HL-60/S4 treated with phorbol 12-myristate 13-acetate at 8.2 ng/mL for 4 days and 3 days (cell line): ENCODE measurements around the gene SMARCC2.
"Not testable (repeated sequence)": the region's sequence is repeated elsewhere in the genome, so short reads cannot be mapped to it uniquely, and the experiment has no call there.

Experiments used
- in situ Hi-C: fragments of 300-500 bp; cut with MboI; formaldehyde crosslinking; loops from 2 replicates; pipeline ENCODE4 v1.15.0; 2022; ENCODE audit warnings: low sequenced_read_pairs

SMARCC2 gene

GRCh38 chr12:56126732-56127239 lies 62.5 kb downstream of the SMARCC2 start:
- in situ Hi-C loops: no loop called here

- in situ Hi-C loops: no loop called here
Measured at GRCh38 chr12:56124133-56124532, 65.2 kb downstream of the SMARCC2 start.

DNA sequence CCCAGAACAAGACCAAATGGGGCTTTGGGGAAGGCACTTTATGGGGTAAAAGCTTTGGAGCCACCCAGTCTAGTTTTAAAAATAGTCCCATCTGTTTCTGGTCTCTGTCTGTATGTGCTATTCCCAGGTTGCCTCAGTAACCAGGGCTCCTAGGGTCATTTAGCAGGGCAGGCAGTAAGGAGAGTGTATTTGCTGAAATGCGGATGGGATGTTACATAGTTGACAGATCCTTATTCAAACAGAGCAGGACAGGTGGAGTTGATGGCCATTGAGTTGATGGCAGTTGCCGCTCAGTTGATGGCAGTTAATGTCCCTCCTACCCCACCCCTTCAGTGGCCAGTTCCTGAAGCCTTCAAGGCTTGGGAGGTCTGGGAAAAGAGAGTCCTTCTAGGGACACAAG lies 66.6 kb downstream of the SMARCC2 start:
- in situ Hi-C loops: no loop called here

DNA sequence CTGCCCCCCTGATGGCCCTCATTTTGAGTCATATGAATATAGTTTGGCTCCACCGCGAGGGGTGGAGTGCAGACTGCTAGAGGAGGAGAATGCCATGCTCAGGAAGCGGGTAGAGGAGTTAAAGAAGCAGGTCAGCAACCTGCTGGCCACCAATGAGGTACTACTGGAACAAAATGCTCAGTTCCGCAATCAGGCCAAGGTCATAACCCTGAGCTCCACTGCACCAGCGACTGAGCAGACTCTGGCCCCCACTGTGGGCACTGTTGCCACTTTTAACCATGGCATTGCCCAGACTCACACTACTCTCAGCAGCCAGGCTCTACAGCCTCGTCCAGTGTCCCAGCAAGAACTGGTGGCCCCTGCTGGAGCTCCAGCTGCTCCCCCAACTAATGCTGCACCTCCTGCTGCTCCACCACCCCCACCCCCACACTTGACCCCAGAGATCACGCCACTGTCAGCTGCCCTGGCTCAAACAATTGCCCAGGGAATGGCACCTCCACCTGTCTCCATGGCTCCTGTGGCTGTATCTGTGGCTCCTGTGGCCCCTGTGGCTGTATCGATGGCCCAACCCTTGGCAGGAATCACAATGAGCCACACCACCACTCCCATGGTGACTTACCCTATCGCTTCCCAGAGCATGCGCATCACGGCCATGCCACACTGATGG lies 67.9 kb downstream of the SMARCC2 start:
- in situ Hi-C loops: no loop called here

DNA sequence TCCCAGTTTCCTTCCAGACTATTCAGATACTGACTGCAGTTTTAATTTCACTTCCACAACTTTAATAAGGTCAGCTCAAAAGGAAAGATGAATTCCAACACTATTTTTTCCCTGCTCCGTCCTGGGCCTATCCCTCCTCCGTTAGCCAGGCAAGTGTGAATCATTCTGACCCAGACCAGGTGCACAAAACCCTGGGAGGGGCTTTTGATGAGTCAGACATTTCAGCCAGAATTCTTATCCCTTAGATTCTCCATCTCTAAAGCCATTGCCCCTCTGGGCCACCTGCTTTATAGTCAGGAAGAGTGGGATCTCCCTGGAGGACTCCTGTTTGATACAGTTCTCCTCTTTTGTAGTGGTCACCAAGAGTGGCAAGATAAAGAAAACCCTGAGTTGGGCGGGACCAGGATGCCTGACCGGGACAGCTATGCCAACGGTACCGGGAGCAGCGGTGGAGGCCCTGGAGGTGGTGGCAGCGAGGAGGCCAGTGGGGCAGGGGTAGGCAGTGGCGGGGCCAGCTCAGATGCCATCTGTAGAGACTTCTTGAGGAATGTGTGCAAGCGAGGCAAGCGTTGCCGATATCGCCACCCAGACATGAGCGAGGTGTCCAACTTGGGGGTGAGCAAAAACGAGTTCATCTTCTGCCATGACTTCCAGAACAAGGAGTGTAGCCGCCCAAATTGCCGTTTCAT lies 69.0 kb downstream of the SMARCC2 start:
- in situ Hi-C loops: no loop called here

- in situ Hi-C loops: no loop called here
Measured at GRCh38 chr12:56119361-56119796, 69.9 kb downstream of the SMARCC2 start.

- in situ Hi-C loops: no loop called here
Measured at GRCh38 chr12:56118688-56119357, 70.5 kb downstream of the SMARCC2 start.

GRCh38 chr12:56117778-56118687 lies 71.2 kb downstream of the SMARCC2 start, which contains the start of gene ZC3H10:
Gene ZC3H10 (plus strand): TSS chr12:56118266. CDS start chr12:56120563, 2,297 bp downstream.
- in situ Hi-C loops: no loop called here

GRCh38 chr12:56117082-56117706 lies 72.1 kb downstream of the SMARCC2 start:
- in situ Hi-C loops: not testable (repeated sequence)

DNA sequence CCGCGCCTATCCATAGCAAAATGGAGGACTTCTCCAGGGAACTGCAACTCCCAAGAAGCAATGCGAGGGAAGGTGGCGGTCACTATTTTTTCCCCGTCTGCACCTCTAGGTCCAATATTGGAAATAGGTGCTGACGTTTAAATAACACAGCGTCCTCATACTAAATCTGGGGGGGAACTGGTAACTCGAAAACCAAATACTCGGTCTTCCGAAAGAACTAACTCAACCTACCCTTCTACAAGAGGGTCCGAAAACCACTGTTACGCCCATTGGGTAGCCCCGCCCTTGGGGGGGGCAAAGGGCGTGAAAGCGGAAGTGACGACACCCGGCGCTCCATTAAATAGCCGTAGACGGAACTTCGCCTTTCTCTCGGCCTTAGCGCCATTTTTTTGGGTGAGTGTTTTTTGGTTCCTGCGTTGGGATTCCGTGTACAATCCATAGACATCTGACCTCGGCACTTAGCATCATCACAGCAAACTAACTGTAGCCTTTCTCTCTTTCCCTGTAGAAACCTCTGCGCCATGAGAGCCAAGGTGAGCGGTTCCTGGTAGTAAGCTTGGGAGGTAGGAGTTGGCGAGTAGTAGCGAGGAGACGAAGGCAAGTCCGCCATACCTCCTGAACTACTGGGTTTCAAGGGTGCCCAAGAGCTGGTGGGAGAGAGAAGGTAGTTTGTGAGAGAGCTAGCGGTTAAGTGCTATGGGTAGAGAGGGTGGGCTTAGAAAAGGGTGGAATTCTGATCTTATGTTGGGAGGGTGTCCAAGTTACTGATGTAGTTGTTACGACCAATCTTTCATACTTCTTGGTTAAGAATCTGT lies 72.8 kb downstream of the SMARCC2 start, which contains the start of gene RPL41:
RPL41 (plus strand) TSS at position 367 of the 815 bp plus-strand sequence.
- in situ Hi-C loops: no loop called here

DNA sequence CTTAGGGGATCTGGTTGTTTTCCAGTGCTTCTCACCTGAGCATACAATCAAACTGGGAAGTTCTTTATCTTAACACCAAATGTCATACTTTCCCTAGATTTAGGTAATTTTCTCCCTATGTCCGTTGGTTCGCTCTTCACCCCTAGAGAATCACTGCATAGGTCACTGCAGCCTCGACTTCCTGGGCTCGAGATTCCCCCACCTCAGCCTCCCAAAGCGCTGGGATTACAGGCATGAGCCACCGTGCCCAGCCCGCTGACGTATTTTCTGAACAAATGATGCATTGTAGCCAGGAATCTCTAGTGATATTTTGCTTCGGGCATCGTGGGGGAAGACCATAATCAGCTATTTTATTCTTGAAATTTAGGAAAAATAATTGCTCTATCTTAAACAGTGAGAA lies 74.0 kb downstream of the SMARCC2 start:
- in situ Hi-C loops: no loop called here

- in situ Hi-C loops: no loop called here
Measured at GRCh38 chr12:56114084-56114483, 75.2 kb downstream of the SMARCC2 start.
